GM19372 (cell line): ENCODE measurements around the gene ARHGAP19.

Source experiments
- ATAC-seq: cut with Tn5 transposase; IDR thresholded peaks from one replicate; pipeline ENCODE4 v1.9.1; 2021; ENCODE audit warnings: mild to moderate bottlenecking, low read depth, moderate library complexity; ENCODE audit not compliant: unreplicated experiment

ARHGAP19 gene

GRCh38 chr10:97235353-97235752, 57.1 kb downstream of the ARHGAP19 start:
- no peak for ATAC-seq

- ATAC-seq: no peak
These were observed 58.0 kb downstream of the ARHGAP19 start for GRCh38 chr10:97234400-97234799.

GRCh38 chr10:97230146-97230545, 62.3 kb downstream of the ARHGAP19 start:
- ATAC-seq: no peak

- ATAC-seq: no peak
These were observed 63.0 kb downstream of the ARHGAP19 start for GRCh38 chr10:97229322-97230015.

- no peak for ATAC-seq
These were observed 63.7 kb downstream of the ARHGAP19 start for GRCh38 chr10:97228775-97229157.

GRCh38 chr10:97228130-97228774, 64.2 kb downstream of the ARHGAP19 start:
- no peak for ATAC-seq

GRCh38 chr10:97226398-97226797, 66.0 kb downstream of the ARHGAP19 start:
- ATAC-seq: no peak

GRCh38 chr10:97224483-97225435, 67.7 kb downstream of the ARHGAP19 start:
- no peak for ATAC-seq

- ATAC-seq: no peak
These were observed 70.0 kb downstream of the ARHGAP19 start for GRCh38 chr10:97222326-97222961.

- no peak for ATAC-seq
These were observed 72.1 kb downstream of the ARHGAP19 start for GRCh38 chr10:97220355-97220754.

GRCh38 chr10:97217299-97217698, 75.1 kb downstream of the ARHGAP19 start:
- ATAC-seq: no peak

- no peak for ATAC-seq
These were observed 76.7 kb downstream of the ARHGAP19 start for GRCh38 chr10:97215619-97216260.

GRCh38 chr10:97213431-97213830, 79.0 kb downstream of the ARHGAP19 start:
- ATAC-seq: no peak

- ATAC-seq: no peak
These were observed 81.2 kb downstream of the ARHGAP19 start for GRCh38 chr10:97211229-97211628.

- ATAC-seq: no peak
These were observed 81.9 kb downstream of the ARHGAP19 start for GRCh38 chr10:97210543-97210960.

- no peak for ATAC-seq
These were observed 84.6 kb downstream of the ARHGAP19 start for GRCh38 chr10:97207756-97208346.

GRCh38 chr10:97207131-97207530, 85.3 kb downstream of the ARHGAP19 start:
- ATAC-seq: no peak

GRCh38 chr10:97204826-97205679, 87.4 kb downstream of the ARHGAP19 start:
- no peak for ATAC-seq

GRCh38 chr10:97203220-97203619, 89.2 kb downstream of the ARHGAP19 start:
- ATAC-seq: no peak
